Heart left ventricle (tissue), 16 donors: ENCODE measurements around the gene CALM1. TPM values are rescaled to one million over a fixed set of nuclear protein-coding genes. Genes with fewer than 3 reads are reported as not detected.

ENCODE experiments used
- ATAC-seq, 4 donors: fragments of 200-7000 bp; cut with Tn5 transposase; one replicate each; pipeline ENCODE4 v1.9.1; 2020 to 2022; ENCODE audit warnings: moderate library complexity in 4 of 4, mild to moderate bottlenecking in 3 of 4, moderate number of reproducible peaks in 1 of 4
- DNase-seq, 5 donors: peaks; one replicate each; pipeline ENCODE4 v3.0.0-alpha.2; 2020
- H3K27ac ChIP-seq, 12 donors: fragments of 200-600 bp; sonication (generic) in 4 of 12; one replicate each; pipeline versions ENCODE4 v1.5.0 to v1.8.0; 2016 to 2022; ENCODE audit warnings: mild to moderate bottlenecking in 2 of 12
- H3K27me3 ChIP-seq, 9 donors: fragments of 200-600 bp; sonication (generic) in 2 of 9; one replicate each; pipeline versions ENCODE4 v1.5.1 to v1.8.0; 2016 to 2022; ENCODE audit warnings: mild to moderate bottlenecking in 3 of 9
- H3K36me3 ChIP-seq, 9 donors: fragments of 200-600 bp; sonication (generic) in 2 of 9; one replicate each; pipeline versions ENCODE4 v1.5.0 to v1.8.0; 2018 to 2022; ENCODE audit warnings: mild to moderate bottlenecking in 2 of 9
- H3K4me1 ChIP-seq, 12 donors: fragments of 200-600 bp; sonication (generic) in 4 of 12; one replicate each; pipeline versions ENCODE4 v1.5.0 to v1.8.0; 2016 to 2022; ENCODE audit warnings: mild to moderate bottlenecking in 3 of 12
- H3K4me3 ChIP-seq, 12 donors: fragments of 200-600 bp; sonication (generic) in 4 of 12; one replicate each; pipeline versions ENCODE4 v1.5.0 to v1.8.0; 2017 to 2022; ENCODE audit warnings: mild to moderate bottlenecking in 9 of 12, moderate library complexity in 4 of 12
- H3K9me3 ChIP-seq, 12 donors: fragments of 200-600 bp; sonication (generic) in 4 of 12; one replicate each; pipeline versions ENCODE4 v1.5.0 to v1.8.0; 2016 to 2022; ENCODE audit warnings: mild to moderate bottlenecking in 1 of 12
- POLR2A ChIP-seq, 2 donors: fragments of 450-650 bp; IDR thresholded peaks; one replicate each; pipeline ENCODE4 v1.6.1; 2017; ENCODE audit warnings: antibody characterized with exemption in 2 of 2, mild to moderate bottlenecking in 2 of 2, moderate library complexity in 2 of 2
- WGBS, 4 donors: extraction: QIAGEN DNeasy Blood & Tissue Kit in 2 of 4; methylation state at CpG; one replicate each; pipeline versions ENCODE4 v1.1.5 to v1.1.7; 2013 to 2018; 5-methylcytosine and 5-hydroxymethylcytosine counted together
- intact Hi-C, 10 donors: fragments of 100-400 bp; cut with DNase I; formaldehyde crosslinking; loops; one replicate each; pipeline versions ENCODE4 v1.11.1 to v1.14.2; 2022
- polyA plus RNA-seq, 2 donors: library from polyadenylated mRNA; stranded (reverse); fragments of 200-250 nt; gene quantifications; one replicate each; pipeline ENCODE4 v1.2.3, GENCODE V29; 2013
- total RNA-seq, 9 donors: library from RNA; depleted of rRNA in 2 of 9; stranded (reverse); fragments of >200 nt in 2 of 9; fragmentation: NEBNext Ultra II Directional in 3 of 9; extraction: Animal tissue kit (Norgen Biotek cat#: 25700) in 3 of 9; gene quantifications; one replicate each; pipeline versions ENCODE4 v1.1.0 to v1.2.4, GENCODE V29; 2016 to 2023
- TF ChIP-seq, protein P1 (sequence below), 12 donors: fragments of 200-600 bp; sonication (generic) in 4 of 12; IDR thresholded peaks; one replicate each; pipeline versions ENCODE4 v1.5.0 to v1.8.0; 2018 to 2022; ENCODE audit warnings: antibody characterized with exemption in 12 of 12, mild to moderate bottlenecking in 5 of 12
- donor health status: ischemic (EF 13 %, LVEDD 7.1; RV severe dilation, severe dysfunction).
- donor health status: healthy with polysubstance abuse.
- donor health status: DM: no; HTN: yes; CAD: no.
- donor health status: DM: no; HTN: no; CAD: no.
- donor health status: ischemic (EF 25% LVEDD 6.9; RV normal size, moderate dysfunction).
- donor health status: ischemic (EF 25% LVEDD 5.7; RV mildly dilated, moderate dysfunction).
- donor health status: healthy.
- donor health status: DM: yes; HTN: yes; CAD: no.
- donor health status: ischemic (EF 35%, LVEDD 5.7; RV mildly dilated, moderate dysfunction).
- donor health status: nonischemic (EF 11% LVEDD 7.7; RV severe dilation, severe dysfunction).
- donor health status: DM: yes; HTN: yes; CAD: no.
- donor health status: PGD.
- donor health status: ischemic (EF 29% LVEDD 5.4; RV normal size, mild dysfunction).
- donor health status: nonischemic (EF 23%, LVEDD 6.1; RV moderate dilation, normal function).

The CALM1 gene
- total and polyA plus RNA-seq, 11 donors: 307 to 784 (median 440) TPM

DNA sequence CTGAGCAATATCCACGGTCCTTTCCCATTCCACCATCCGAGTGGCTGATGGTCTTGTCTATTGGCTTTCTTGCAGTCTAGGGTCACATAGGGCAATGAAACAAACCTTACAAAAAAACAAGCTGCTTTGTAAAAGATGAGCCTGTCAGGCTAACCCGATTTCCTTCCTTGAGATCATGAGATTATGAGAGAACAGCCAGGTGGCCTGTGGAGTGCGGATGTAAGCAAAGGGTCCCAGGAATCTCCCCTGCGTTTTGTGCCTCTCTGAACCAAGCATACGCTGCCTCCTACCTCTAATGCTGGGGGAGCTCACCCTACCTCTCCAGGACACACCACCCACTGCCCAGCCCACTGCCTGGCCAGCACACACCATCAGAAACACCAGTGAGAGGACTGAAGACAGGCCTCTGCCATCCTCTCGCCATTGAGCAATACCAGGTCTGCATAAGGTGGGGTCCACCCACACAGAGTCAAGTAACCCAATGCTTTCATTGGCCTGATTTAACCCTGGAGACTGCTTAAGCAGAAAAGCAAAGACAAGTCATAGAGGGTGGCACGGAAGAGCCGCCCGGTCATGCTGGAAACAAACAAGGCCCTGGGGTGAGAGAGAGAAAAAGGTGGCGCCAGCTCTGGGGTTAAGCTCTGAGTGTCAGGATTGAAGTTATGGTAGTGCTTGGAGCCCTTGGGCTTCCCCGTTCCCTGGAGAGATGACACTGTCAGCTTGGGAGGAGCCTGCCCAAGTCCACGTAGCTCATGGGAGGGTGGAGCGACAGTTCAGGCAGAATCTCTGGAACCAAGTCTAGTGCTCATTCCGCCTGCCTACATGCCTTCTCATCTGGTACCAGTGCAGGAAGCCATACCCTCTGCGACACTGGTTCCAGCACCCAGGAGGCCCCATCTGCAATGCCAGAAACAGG lies 46.6 kb downstream of the CALM1 start:
- Histone ChIP-seq H3K36me3 (no peaks in the 10 kb centered on the region), H3K27me3 (no peaks in the 10 kb centered on the region)

DNA sequence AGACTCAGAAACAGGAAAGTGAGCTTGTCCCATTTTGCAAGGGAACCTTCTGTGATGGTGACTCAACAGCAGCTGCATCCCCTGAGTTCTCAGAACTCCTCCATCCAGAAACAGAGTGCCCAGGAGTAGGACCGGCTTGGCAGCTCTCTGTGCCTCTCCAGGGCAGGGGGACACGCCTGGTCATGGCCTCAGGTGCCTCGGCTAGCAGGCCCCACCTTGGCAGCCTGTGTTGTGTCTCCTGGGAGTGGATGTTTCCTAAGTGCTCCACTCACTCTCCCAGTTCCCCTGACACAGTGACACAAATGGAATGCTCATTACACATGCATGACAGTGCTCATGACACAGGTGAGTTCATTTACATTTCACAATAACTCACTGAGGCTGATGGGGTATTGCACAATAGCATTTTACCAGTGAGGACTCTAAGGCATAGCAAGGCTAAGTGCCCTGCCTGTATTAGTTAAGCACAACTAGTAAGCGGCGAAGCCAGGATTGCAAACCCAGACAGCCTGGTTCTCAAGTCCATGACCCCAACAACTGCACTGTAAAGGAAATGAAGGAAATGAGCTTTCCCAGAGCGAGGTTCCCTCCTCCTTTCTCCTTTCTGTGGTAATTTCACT lies 47.4 kb downstream of the CALM1 start:
- H3K4me3 ChIP-seq: no peak overlapping the region
- H3K27ac ChIP-seq: peak overlapping the region in 1 of 12 donors; percentile 25
- peaks cover 0 to 14% (median 8%) of the 10 kb centered on the region in 12 donors for H3K9me3 ChIP-seq
- H3K4me1 ChIP-seq: peaks cover 0 to 13% (median 2%) of the 10 kb centered on the region in 12 donors
- H3K36me3 ChIP-seq: no peaks in the 10 kb centered on the region
- TF ChIP-seq, protein P1, sequence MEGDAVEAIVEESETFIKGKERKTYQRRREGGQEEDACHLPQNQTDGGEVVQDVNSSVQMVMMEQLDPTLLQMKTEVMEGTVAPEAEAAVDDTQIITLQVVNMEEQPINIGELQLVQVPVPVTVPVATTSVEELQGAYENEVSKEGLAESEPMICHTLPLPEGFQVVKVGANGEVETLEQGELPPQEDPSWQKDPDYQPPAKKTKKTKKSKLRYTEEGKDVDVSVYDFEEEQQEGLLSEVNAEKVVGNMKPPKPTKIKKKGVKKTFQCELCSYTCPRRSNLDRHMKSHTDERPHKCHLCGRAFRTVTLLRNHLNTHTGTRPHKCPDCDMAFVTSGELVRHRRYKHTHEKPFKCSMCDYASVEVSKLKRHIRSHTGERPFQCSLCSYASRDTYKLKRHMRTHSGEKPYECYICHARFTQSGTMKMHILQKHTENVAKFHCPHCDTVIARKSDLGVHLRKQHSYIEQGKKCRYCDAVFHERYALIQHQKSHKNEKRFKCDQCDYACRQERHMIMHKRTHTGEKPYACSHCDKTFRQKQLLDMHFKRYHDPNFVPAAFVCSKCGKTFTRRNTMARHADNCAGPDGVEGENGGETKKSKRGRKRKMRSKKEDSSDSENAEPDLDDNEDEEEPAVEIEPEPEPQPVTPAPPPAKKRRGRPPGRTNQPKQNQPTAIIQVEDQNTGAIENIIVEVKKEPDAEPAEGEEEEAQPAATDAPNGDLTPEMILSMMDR (IDR thresholded peaks at IDR 0.05): no peak
- TF ChIP-seq POLR2A (IDR thresholded peaks at IDR 0.05): no peak
- no peaks in the 10 kb centered on the region for H3K27me3 ChIP-seq
- 65 to 71% (median 68%) methylated on average over 6 of the region's 6 CpGs for WGBS, 4 donors
- ATAC-seq (peak in 1 of 4 donors; percentile 47), DNase-seq (no peak)
- intact Hi-C loops: no loop called here

More for the DNA sequence above, 46.6 kb downstream of the CALM1 start:
- 68 to 76% (median 73%) methylated on average over 15 to 16 of the region's 16 CpGs for WGBS, 4 donors
- DNase-seq (no peak), ATAC-seq (peak in 2 of 4 donors; percentile 18 to 56)
- Histone ChIP-seq H3K27ac (peak overlapping the region in 2 of 12 donors; percentile 17 to 25), H3K9me3 (peaks cover 0 to 14% (median 8%) of the 10 kb centered on the region in 12 donors), H3K4me1 (peaks cover 0 to 13% (median 2%) of the 10 kb centered on the region in 12 donors), H3K4me3 (no peak overlapping the region)
- TF ChIP-seq, protein P1 (IDR thresholded peaks at IDR 0.05): no peak
- no peak for TF ChIP-seq POLR2A (IDR thresholded peaks at IDR 0.05)
- intact Hi-C loops: no loop called here

DNA sequence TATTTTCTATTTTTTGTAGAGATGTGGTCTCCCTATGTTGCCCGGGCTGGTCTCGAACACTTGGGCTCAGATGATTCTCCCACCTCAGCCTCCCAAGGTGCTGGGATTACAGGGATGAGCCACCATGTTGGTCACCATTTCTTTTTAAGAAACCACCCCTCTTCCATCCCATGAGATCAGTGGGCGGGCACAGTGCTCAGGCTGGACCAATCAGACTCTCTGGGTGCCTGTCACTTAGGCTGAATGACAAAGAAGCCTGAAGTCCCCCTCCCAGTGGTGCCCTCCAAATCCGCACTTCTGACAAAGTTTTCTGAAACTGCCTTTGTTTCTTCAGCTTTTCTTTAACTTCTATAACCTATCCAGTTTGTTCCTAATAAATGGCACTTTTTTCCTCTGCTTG lies 48.2 kb downstream of the CALM1 start:
- Histone ChIP-seq H3K27me3 (no peaks in the 10 kb centered on the region), H3K4me1 (peaks cover 0 to 13% (median 2%) of the 10 kb centered on the region in 12 donors), H3K9me3 (peaks cover 0 to 14% (median 8%) of the 10 kb centered on the region in 12 donors), H3K27ac (peak overlapping the region in 1 of 12 donors; percentile 17), H3K36me3 (no peaks in the 10 kb centered on the region), H3K4me3 (no peak overlapping the region)
- 93 to 95% (median 95%) methylated on average over 4 of the region's 4 CpGs for WGBS, 4 donors
- no peak for TF ChIP-seq POLR2A (IDR thresholded peaks at IDR 0.05)
- TF ChIP-seq, protein P1 (IDR thresholded peaks at IDR 0.05): no peak
- intact Hi-C loops: no loop called here
- DNase-seq: no peak
- ATAC-seq: no peak

GRCh38 chr14:90446405-90446804 lies 49.6 kb downstream of the CALM1 start:
- DNase-seq (no peak), ATAC-seq (no peak)
- Histone ChIP-seq H3K9me3 (peaks cover 0 to 14% (median 8%) of the 10 kb centered on the region in 12 donors), H3K27me3 (no peaks in the 10 kb centered on the region), H3K4me1 (peaks cover 0 to 13% (median 0%) of the 10 kb centered on the region in 12 donors), H3K36me3 (no peaks in the 10 kb centered on the region), H3K4me3 (no peak overlapping the region), H3K27ac (no peak overlapping the region)
- TF ChIP-seq, protein P1 (IDR thresholded peaks at IDR 0.05): no peak
- no peak for TF ChIP-seq POLR2A (IDR thresholded peaks at IDR 0.05)
- WGBS, 4 donors: 79 to 88% (median 82%) methylated on average over 4 of the region's 4 CpGs
- intact Hi-C loops: no loop called here
